Measurements from ENCODE around the gene TAAR2. TPM values are rescaled to one million over a fixed set of nuclear protein-coding genes. Genes with fewer than 3 reads are reported as not detected.
"Not testable (repeated sequence)": the region's sequence is repeated elsewhere in the genome, so short reads cannot be mapped to it uniquely, and the experiment has no call there.

TAAR2 gene
- total RNA-seq, 1 donor from 2014 or later = not detected

GRCh38 chr6:132614554-132614953, 9.5 kb downstream of the TAAR2 start:
- DNase-seq (ENCODE audit: low spot score) = no peak

- no peak for DNase-seq (ENCODE audit: low spot score)
These were observed 11.5 kb downstream of the TAAR2 start for GRCh38 chr6:132612449-132613108.

- no peak for DNase-seq (ENCODE audit: low spot score)
These were observed 12.5 kb downstream of the TAAR2 start for GRCh38 chr6:132611616-132612015.

- DNase-seq (ENCODE audit: low spot score) = no peak
These were observed 16.4 kb downstream of the TAAR2 start for GRCh38 chr6:132607544-132608233.

- DNase-seq (ENCODE audit: low spot score) = no peak
These were observed 19.4 kb downstream of the TAAR2 start for GRCh38 chr6:132604635-132605152.

GRCh38 chr6:132600900-132601299, 23.2 kb downstream of the TAAR2 start:
- DNase-seq (ENCODE audit: low spot score) = not testable (repeated sequence)

GRCh38 chr6:132598473-132598872, 25.6 kb downstream of the TAAR2 start:
- no peak for DNase-seq (ENCODE audit: low spot score)

GRCh38 chr6:132596201-132596600, 27.9 kb downstream of the TAAR2 start:
- DNase-seq (ENCODE audit: low spot score) = no peak

- no peak for DNase-seq (ENCODE audit: low spot score)
These were observed 31.2 kb downstream of the TAAR2 start for GRCh38 chr6:132592855-132593254.

GRCh38 chr6:132590362-132590761, 33.7 kb downstream of the TAAR2 start:
- no peak for DNase-seq (ENCODE audit: low spot score)

- DNase-seq (ENCODE audit: low spot score) = no peak
These were observed 34.6 kb downstream of the TAAR2 start, which contains the start of gene TAAR5 for GRCh38 chr6:132589454-132589853. TSS of gene TAAR5 (minus strand) at chr6:132589741. CDS start at chr6:132589686, 55 bp downstream.

GRCh38 chr6:132587424-132587823, 36.7 kb downstream of the TAAR2 start:
- DNase-seq (ENCODE audit: low spot score) = no peak

GRCh38 chr6:132584698-132585097, 39.4 kb downstream of the TAAR2 start:
- no peak for DNase-seq (ENCODE audit: low spot score)

GRCh38 chr6:132571774-132572173, 52.3 kb downstream of the TAAR2 start:
- DNase-seq (ENCODE audit: low spot score) = no peak

GRCh38 chr6:132570221-132570777, 53.8 kb downstream of the TAAR2 start, which contains the start of gene TAAR6:
TSS of gene TAAR6 (plus strand) at chr6:132570322. CDS start at chr6:132570322, 0 bp downstream.
- DNase-seq (ENCODE audit: low spot score) = no peak

- DNase-seq (ENCODE audit: low spot score) = no peak
These were observed 54.9 kb downstream of the TAAR2 start for GRCh38 chr6:132569170-132569569.

GRCh38 chr6:132568611-132569010, 55.5 kb downstream of the TAAR2 start:
- no peak for DNase-seq (ENCODE audit: low spot score)

GRCh38 chr6:132567566-132567965, 56.5 kb downstream of the TAAR2 start:
- DNase-seq (ENCODE audit: low spot score) = no peak
